H9 (cell line): Measurements from ENCODE around the gene GRIK1. TPM values are rescaled to one million over a fixed set of nuclear protein-coding genes. Genes with fewer than 3 reads are reported as not detected.

ENCODE experiments used
- DNase-seq: peaks from one replicate; pipeline ENCODE4 v3.0.0-alpha.2; 2017
- H2AFZ ChIP-seq: one replicate; pipeline ENCODE4 v1.6.1; 2013; ENCODE audit warnings: mild to moderate bottlenecking, low read length, control low read depth, moderate library complexity
- H2AK5ac ChIP-seq: 2 replicates; pipeline ENCODE4 v1.6.1; 2013; ENCODE audit warnings: low read length, control low read depth, mixed read lengths; ENCODE audit not compliant: insufficient read length
- H2BK120ac ChIP-seq: one replicate; pipeline ENCODE4 v1.6.1; 2013; ENCODE audit warnings: low read depth, mild to moderate bottlenecking, low read length, control low read depth, inconsistent platforms; ENCODE audit not compliant: poor library complexity, severe bottlenecking
- H2BK12ac ChIP-seq: 2 replicates; pipeline ENCODE4 v1.6.1; 2013; ENCODE audit warnings: low read length, control low read depth, mixed read lengths, low read depth; ENCODE audit not compliant: insufficient read length
- H2BK15ac ChIP-seq: 2 replicates; pipeline ENCODE4 v1.6.1; 2013; ENCODE audit warnings: low read depth, low read length, control low read depth
- H2BK20ac ChIP-seq: one replicate; pipeline ENCODE4 v1.6.1; 2013; ENCODE audit warnings: low read depth, mild to moderate bottlenecking, low read length, control low read depth, inconsistent platforms; ENCODE audit not compliant: poor library complexity, severe bottlenecking
- H2BK5ac ChIP-seq: 2 replicates; pipeline ENCODE4 v1.6.1; 2013; ENCODE audit warnings: low read length, control low read depth, mixed read lengths; ENCODE audit not compliant: insufficient read length
- H3K14ac ChIP-seq: 2 replicates; pipeline ENCODE4 v1.6.1; 2013; ENCODE audit warnings: low read length, control low read depth; ENCODE audit not compliant: insufficient read depth
- H3K18ac ChIP-seq: 2 replicates; pipeline ENCODE4 v1.6.1; 2013; ENCODE audit warnings: low read depth, mild to moderate bottlenecking, mixed read lengths, low read length, control low read depth; ENCODE audit not compliant: insufficient read length
- H3K23ac ChIP-seq: 2 replicates; pipeline ENCODE4 v1.6.1; 2013; ENCODE audit warnings: low read length, control low read depth, mixed read lengths, low read depth; ENCODE audit not compliant: insufficient read length
- H3K23me2 ChIP-seq: 2 replicates; pipeline ENCODE4 v1.6.1; 2013; ENCODE audit warnings: low read depth, mild to moderate bottlenecking, mixed read lengths, low read length, control low read depth; ENCODE audit not compliant: insufficient read length, poor library complexity, severe bottlenecking
- H3K27ac ChIP-seq: 2 replicates; pipeline ENCODE4 v1.5.1; 2013; ENCODE audit warnings: low read length, control low read depth, mixed read lengths, low read depth; ENCODE audit not compliant: insufficient read length
- H3K27me3 ChIP-seq: 2 replicates; pipeline ENCODE4 v1.6.1; 2013; ENCODE audit warnings: low read length, control low read depth, inconsistent platforms; ENCODE audit not compliant: insufficient read depth
- H3K4ac ChIP-seq: 2 replicates; pipeline ENCODE4 v1.6.1; 2013; ENCODE audit warnings: low read depth, mild to moderate bottlenecking, control low read depth, inconsistent platforms, low read length, moderate library complexity
- H3K4me1 ChIP-seq: 2 replicates; pipeline ENCODE4 v1.6.1; 2013; ENCODE audit warnings: low read length, control low read depth, inconsistent platforms; ENCODE audit not compliant: insufficient read depth
- H3K4me2 ChIP-seq: 2 replicates; pipeline ENCODE4 v1.6.1; 2013; ENCODE audit warnings: low read length, control low read depth, mixed read lengths; ENCODE audit not compliant: insufficient read length, insufficient read depth
- H3K56ac ChIP-seq: 2 replicates; pipeline ENCODE4 v1.6.1; 2013; ENCODE audit warnings: low read depth, mild to moderate bottlenecking, mixed read lengths, low read length, control low read depth; ENCODE audit not compliant: insufficient read length
- H3K79me1 ChIP-seq: 2 replicates; pipeline ENCODE4 v1.6.1; 2013; ENCODE audit warnings: low read depth, mild to moderate bottlenecking, moderate library complexity, low read length, control low read depth, inconsistent platforms; ENCODE audit not compliant: insufficient read depth, poor library complexity, severe bottlenecking
- H3K79me2 ChIP-seq: 2 replicates; pipeline ENCODE4 v1.6.1; 2013; ENCODE audit warnings: low read length, control low read depth, inconsistent platforms; ENCODE audit not compliant: insufficient read depth
- H3K9ac ChIP-seq: 2 replicates; pipeline ENCODE4 v1.6.1; 2013; ENCODE audit warnings: low read length, control low read depth, mixed read lengths; ENCODE audit not compliant: insufficient read length; ENCODE audit errors: extremely low read depth
- H3K9me3 ChIP-seq: one replicate; pipeline ENCODE4 v1.6.1; 2013; ENCODE audit warnings: low read depth, low read length, inconsistent platforms; ENCODE audit not compliant: control insufficient read depth
- H3T11ph ChIP-seq: one replicate; pipeline ENCODE4 v1.6.1; 2013; ENCODE audit warnings: mild to moderate bottlenecking, low read length, control low read depth, inconsistent platforms
- H4K20me1 ChIP-seq: one replicate; pipeline ENCODE4 v1.6.1; 2013; ENCODE audit not compliant: control insufficient read depth, insufficient read length, insufficient read depth
- H4K5ac ChIP-seq: 2 replicates; pipeline ENCODE4 v1.6.1; 2013; ENCODE audit warnings: low read depth, mild to moderate bottlenecking, mixed read lengths, low read length, control low read depth; ENCODE audit not compliant: insufficient read length
- H4K8ac ChIP-seq: replicated peaks from 2 replicates; pipeline ENCODE4 v1.6.1; 2013; ENCODE audit warnings: low read length, control low read depth, mixed read lengths, low read depth; ENCODE audit not compliant: insufficient read length
- H4K91ac ChIP-seq: 2 replicates; pipeline ENCODE4 v1.6.1; 2013; ENCODE audit warnings: low read depth, mild to moderate bottlenecking, moderate library complexity, mixed read lengths, low read length, control low read depth; ENCODE audit not compliant: insufficient read length
- H3K27ac Mint-ChIP-seq, 3 experiments: 2 replicates in 2 of 3; 3 replicates in 1 of 3; pipeline ENCODE4 v1.8.0; 2020 to 2021; ENCODE audit warnings: mixed read lengths in 3 of 3, mild to moderate bottlenecking in 1 of 3, moderate library complexity in 1 of 3
- H3K27me3 Mint-ChIP-seq: 2 replicates; pipeline ENCODE4 v1.8.0; 2021; ENCODE audit warnings: low read depth, mild to moderate bottlenecking, moderate library complexity, mixed read lengths
- H3K36me3 Mint-ChIP-seq, 3 experiments: 2 replicates in 2 of 3; 3 replicates in 1 of 3; pipeline ENCODE4 v1.8.0; 2020 to 2021; ENCODE audit warnings: low read depth in 3 of 3, mixed read lengths in 3 of 3; ENCODE audit not compliant: insufficient read depth in 1 of 3
- H3K4me1 Mint-ChIP-seq, 2 experiments: 2 replicates each; pipeline ENCODE4 v1.8.0; 2020; ENCODE audit warnings: mixed read lengths in 2 of 2
- H3K4me3 Mint-ChIP-seq, 2 experiments: 2 replicates in 1 of 2; 3 replicates in 1 of 2; pipeline ENCODE4 v1.8.0; 2020 to 2021; ENCODE audit warnings: mild to moderate bottlenecking in 2 of 2, mixed read lengths in 2 of 2, moderate library complexity in 1 of 2
- H3K9me3 Mint-ChIP-seq, 2 experiments: 2 replicates in 1 of 2; 3 replicates in 1 of 2; pipeline ENCODE4 v1.8.0; 2020; ENCODE audit warnings: mild to moderate bottlenecking in 2 of 2, mixed read lengths in 2 of 2, moderate library complexity in 1 of 2
- CTCF ChIP-seq: fragments of 200-600 bp; sonication (generic); conservative IDR thresholded peaks from 3 replicates; pipeline ENCODE4 v1.8.0; 2021; ENCODE audit warnings: antibody characterized with exemption, mild to moderate bottlenecking
- WGBS: extraction: QIAGEN DNeasy Blood & Tissue Kit; methylation state at CpG from one replicate; pipeline ENCODE4 v1.1.7; 2013; ENCODE audit warnings: missing lambda C conversion rate, low lambda C conversion rate, mixed read lengths; ENCODE audit not compliant: insufficient read length; ENCODE audit errors: extremely low coverage; 5-methylcytosine and 5-hydroxymethylcytosine counted together
- total RNA-seq: library from RNA; stranded (reverse); gene quantifications from 2 replicates; pipeline ENCODE4 v1.2.1, GENCODE V29; 2021

GRIK1 gene
- total RNA-seq, 1 experiment from 2014 or later, result not detected

GRCh38 chr21:29725025-29725736 is 214.6 kb downstream of the GRIK1 start:
- H3K4me2 ChIP-seq, result no peak overlapping the region

More at GRCh38 chr21:29725025-29725736, 214.6 kb downstream of the GRIK1 start:
- H3K14ac ChIP-seq, result no peak overlapping the region
- peaks cover 20% of the 10 kb centered on the region in 2 experiments for H3K4me1 Mint-ChIP-seq
- H3T11ph ChIP-seq, result no peak overlapping the region
- no peak overlapping the region for H3K4me3 Mint-ChIP-seq
- H2BK120ac ChIP-seq, result no peak overlapping the region
- no peak overlapping the region for H3K18ac ChIP-seq
- H3K27ac Mint-ChIP-seq, result no peak overlapping the region
- no peak overlapping the region for H4K5ac ChIP-seq
- no peaks in the 10 kb centered on the region for H3K9me3 Mint-ChIP-seq
- H3K9ac ChIP-seq, result no peak overlapping the region
- H3K36me3 Mint-ChIP-seq, result no peaks in the 10 kb centered on the region
- no peaks in the 10 kb centered on the region for H3K27me3 Mint-ChIP-seq
- no peak overlapping the region for H3K4ac ChIP-seq
- no peaks in the 10 kb centered on the region for H3K23me2 ChIP-seq
- no peak overlapping the region for H3K56ac ChIP-seq
- H2AFZ ChIP-seq, result no peak overlapping the region
- no peaks in the 10 kb centered on the region for H3K27me3 ChIP-seq
- no peak overlapping the region for H2AK5ac ChIP-seq
- no peak overlapping the region for H2BK20ac ChIP-seq
- no peaks in the 10 kb centered on the region for H3K4me1 ChIP-seq
- no peak overlapping the region for H2BK5ac ChIP-seq
- no peaks in the 10 kb centered on the region for H3K9me3 ChIP-seq
- H2BK12ac ChIP-seq, result no peak overlapping the region
- no peak for DNase-seq
- H3K79me2 ChIP-seq, result no peaks in the 10 kb centered on the region
- no peak for TF ChIP-seq CTCF
- WGBS, result no CpG with 5 or more reads among the region's 9 CpGs
- H4K91ac ChIP-seq, result no peak overlapping the region
- no peak overlapping the region for H4K8ac ChIP-seq
- H4K20me1 ChIP-seq, result no peaks in the 10 kb centered on the region
- H3K23ac ChIP-seq, result no peak overlapping the region
- no peaks in the 10 kb centered on the region for H3K79me1 ChIP-seq
- no peak overlapping the region for H3K27ac ChIP-seq
- H2BK15ac ChIP-seq, result no peak overlapping the region
